Neutrophil (primary cell): ENCODE measurements around the gene FBXO36.

Source experiments
- H3K27ac ChIP-seq: fragments of 200-600 bp; sonication (generic); 2 replicates; pipeline ENCODE4 v1.5.1; 2016; ENCODE audit warnings: mild to moderate bottlenecking, moderate library complexity
- H3K27me3 ChIP-seq: fragments of 200-600 bp; sonication (generic); 2 replicates; pipeline ENCODE4 v1.6.0; 2016; ENCODE audit warnings: mild to moderate bottlenecking
- H3K36me3 ChIP-seq: fragments of 200-600 bp; sonication (generic); 2 replicates; pipeline ENCODE4 v1.5.1; 2017
- H3K4me1 ChIP-seq, 2 experiments: fragments of 200-600 bp in 1 of 2; sonication (generic) in 1 of 2; 1 replicate in 1 of 2; 2 replicates in 1 of 2; pipeline versions ENCODE4 v1.5.1 to v1.6.1; 2013 to 2016; ENCODE audit warnings: low read depth in 1 of 2, low read length in 1 of 2, mild to moderate bottlenecking in 1 of 2, moderate library complexity in 1 of 2; ENCODE audit not compliant: control insufficient read depth in 1 of 2, insufficient read depth in 1 of 2
- H3K4me3 ChIP-seq, 2 experiments: fragments of 200-600 bp in 1 of 2; sonication (generic) in 1 of 2; 1 replicate in 1 of 2; 2 replicates in 1 of 2; pipeline ENCODE4 v1.5.1; 2013 to 2016; ENCODE audit warnings: low read depth in 1 of 2, low read length in 1 of 2, mild to moderate bottlenecking in 1 of 2, moderate library complexity in 1 of 2
- H3K9me3 ChIP-seq: fragments of 200-600 bp; sonication (generic); 2 replicates; pipeline ENCODE4 v1.5.1; 2016
- TF ChIP-seq, protein P1 (sequence below): fragments of 200-600 bp; sonication (generic); IDR thresholded peaks from 2 replicates; pipeline ENCODE4 v1.5.1; 2016; ENCODE audit warnings: antibody characterized with exemption

Gene FBXO36

DNA sequence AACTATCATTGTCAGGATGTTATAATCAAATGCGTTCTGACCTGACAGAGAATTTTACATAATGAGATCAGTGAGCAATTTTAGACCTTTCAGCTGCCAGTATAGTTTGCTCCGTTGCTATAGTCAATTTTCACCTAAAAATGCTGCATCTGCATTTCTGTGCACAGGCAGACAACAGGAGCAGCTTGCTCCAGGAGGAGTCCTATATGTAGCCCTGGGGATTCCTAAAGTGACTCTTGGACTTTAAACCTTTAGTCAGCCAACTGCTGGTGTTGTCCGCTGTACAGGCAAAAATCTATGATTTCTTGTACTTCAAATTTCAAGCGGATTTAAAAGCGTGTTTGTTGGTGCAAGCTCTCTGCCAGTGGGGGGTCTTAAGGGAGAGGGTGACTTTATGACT is 120.7 kb downstream of the FBXO36 start:
- H3K9me3 ChIP-seq = no peaks in the 10 kb centered on the region
- H3K4me1 ChIP-seq = no peaks in the 10 kb centered on the region
- TF ChIP-seq, protein P1, sequence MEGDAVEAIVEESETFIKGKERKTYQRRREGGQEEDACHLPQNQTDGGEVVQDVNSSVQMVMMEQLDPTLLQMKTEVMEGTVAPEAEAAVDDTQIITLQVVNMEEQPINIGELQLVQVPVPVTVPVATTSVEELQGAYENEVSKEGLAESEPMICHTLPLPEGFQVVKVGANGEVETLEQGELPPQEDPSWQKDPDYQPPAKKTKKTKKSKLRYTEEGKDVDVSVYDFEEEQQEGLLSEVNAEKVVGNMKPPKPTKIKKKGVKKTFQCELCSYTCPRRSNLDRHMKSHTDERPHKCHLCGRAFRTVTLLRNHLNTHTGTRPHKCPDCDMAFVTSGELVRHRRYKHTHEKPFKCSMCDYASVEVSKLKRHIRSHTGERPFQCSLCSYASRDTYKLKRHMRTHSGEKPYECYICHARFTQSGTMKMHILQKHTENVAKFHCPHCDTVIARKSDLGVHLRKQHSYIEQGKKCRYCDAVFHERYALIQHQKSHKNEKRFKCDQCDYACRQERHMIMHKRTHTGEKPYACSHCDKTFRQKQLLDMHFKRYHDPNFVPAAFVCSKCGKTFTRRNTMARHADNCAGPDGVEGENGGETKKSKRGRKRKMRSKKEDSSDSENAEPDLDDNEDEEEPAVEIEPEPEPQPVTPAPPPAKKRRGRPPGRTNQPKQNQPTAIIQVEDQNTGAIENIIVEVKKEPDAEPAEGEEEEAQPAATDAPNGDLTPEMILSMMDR = no peak
- no peak overlapping the region for H3K4me3 ChIP-seq
- no peaks in the 10 kb centered on the region for H3K27me3 ChIP-seq
- no peak overlapping the region for H3K27ac ChIP-seq
- peaks cover 35% of the 10 kb centered on the region for H3K36me3 ChIP-seq

DNA sequence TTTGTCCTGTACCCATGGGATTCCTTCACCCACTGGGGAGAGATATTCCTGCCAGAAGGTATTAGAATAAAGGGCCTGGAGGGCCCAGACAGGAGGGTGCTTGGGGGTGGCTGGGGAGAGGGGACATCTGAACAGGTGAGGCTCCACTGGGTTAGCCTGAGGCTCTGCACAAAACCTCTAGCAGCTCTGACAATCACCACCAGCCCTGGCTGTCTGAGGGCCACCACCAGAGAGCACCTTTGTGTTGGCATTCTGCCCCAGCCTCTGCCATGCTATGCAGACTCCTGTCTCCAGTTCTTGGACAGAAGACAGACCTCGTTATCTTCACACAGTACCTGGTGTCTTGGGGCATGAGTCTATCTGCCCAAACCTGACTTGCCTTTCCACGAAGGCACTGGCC is 121.2 kb downstream of the FBXO36 start:
- Histone ChIP-seq H3K9me3 (no peaks in the 10 kb centered on the region), H3K4me3 (no peak overlapping the region), H3K27me3 (no peaks in the 10 kb centered on the region), H3K36me3 (peaks cover 39% of the 10 kb centered on the region), H3K27ac (no peak overlapping the region), H3K4me1 (no peaks in the 10 kb centered on the region)
- TF ChIP-seq, protein P1 = no peak

DNA sequence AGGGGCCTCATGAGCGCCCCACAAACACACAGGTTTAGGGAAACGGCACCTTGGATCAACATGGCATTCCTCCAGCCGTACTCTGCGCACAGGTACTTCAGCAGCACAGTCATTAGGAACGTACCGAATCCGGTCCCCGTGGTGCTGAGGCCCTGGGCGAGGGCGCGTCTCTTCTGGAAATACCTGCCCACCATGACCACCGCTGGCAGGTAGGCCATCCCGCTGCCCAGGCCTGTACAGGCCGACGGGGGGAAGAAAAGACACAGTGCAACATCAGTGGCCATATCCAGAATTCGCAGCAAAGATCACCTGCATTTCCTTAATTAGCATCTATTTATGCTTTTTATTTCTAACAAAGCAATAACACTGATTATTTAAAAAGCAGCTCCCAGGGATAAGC is 124.2 kb downstream of the FBXO36 start:
- H3K27me3 ChIP-seq = no peaks in the 10 kb centered on the region
- H3K4me1 ChIP-seq = no peaks in the 10 kb centered on the region
- TF ChIP-seq, protein P1 = no peak
- no peak overlapping the region for H3K27ac ChIP-seq
- peaks cover 44% of the 10 kb centered on the region for H3K36me3 ChIP-seq
- H3K9me3 ChIP-seq = no peaks in the 10 kb centered on the region
- no peak overlapping the region for H3K4me3 ChIP-seq

DNA sequence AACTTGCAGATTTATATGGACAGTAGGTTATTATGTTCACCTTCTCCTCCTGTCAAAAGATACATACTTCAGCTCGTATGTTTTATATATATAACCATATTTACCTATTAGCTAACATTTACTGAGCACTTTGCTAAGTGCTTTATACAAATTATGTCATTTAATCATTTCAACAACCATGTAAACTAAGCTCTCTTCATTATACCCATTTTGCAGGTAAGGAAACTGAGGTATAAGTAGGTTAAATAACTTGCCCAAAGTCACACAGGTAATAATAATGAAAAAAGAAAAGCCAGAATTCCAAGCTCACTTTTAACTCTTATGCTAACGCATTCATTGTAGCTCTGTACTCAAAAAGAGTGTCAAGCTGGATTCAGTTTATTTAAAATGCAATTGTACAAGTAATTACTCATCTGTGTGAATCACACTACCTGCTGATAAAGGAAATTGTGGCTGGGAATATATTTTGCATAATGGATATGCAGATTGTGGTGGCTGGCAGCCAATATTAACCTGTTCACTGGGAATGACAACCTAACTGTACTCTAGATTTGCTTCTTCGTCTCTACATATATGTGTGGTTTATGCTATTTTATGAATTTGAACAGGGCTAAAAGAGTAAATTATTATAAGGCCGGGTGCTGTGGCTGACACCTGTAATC is 125.8 kb downstream of the FBXO36 start:
- Histone ChIP-seq H3K4me3 (no peak overlapping the region), H3K4me1 (no peaks in the 10 kb centered on the region), H3K27ac (no peak overlapping the region), H3K9me3 (no peaks in the 10 kb centered on the region), H3K27me3 (no peaks in the 10 kb centered on the region), H3K36me3 (peaks cover 44% of the 10 kb centered on the region)
- TF ChIP-seq, protein P1 = no peak

DNA sequence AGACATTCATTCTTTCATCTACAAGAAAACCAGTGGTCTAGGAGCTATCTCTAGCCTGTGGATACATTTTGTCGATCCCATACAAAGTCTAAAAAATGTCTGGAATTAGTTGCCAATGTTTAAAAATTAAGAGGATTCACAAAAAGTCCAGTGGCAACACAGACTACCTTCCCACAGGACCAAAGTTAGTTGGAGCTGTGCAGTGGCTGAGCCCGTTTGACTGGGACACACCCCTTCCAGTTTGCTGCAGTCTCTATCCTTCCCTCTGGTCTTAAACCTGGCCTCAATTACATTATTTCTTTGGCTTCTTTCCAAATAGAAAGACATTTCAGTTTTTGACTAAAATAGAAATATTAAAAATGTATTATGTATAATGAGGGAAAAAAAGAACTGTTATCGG is 127.8 kb downstream of the FBXO36 start:
- Histone ChIP-seq H3K4me3 (no peak overlapping the region), H3K9me3 (no peaks in the 10 kb centered on the region), H3K27me3 (no peaks in the 10 kb centered on the region), H3K27ac (no peak overlapping the region), H3K36me3 (peaks cover 31% of the 10 kb centered on the region), H3K4me1 (no peaks in the 10 kb centered on the region)
- TF ChIP-seq, protein P1 = no peak
